Suppressor macrophage treated with lipopolysaccharide for 1 hour (primary cell): ENCODE data around the gene SNPH.

Source experiments
- DNase-seq, 3 donors: peaks; one replicate each; pipeline ENCODE4 v3.0.0-alpha.2; 2020 to 2022

The SNPH gene

GRCh38 chr20:1307571-1307971, 41.5 kb downstream of the SNPH start:
- no peak for DNase-seq

- DNase-seq = no peak
Observed at GRCh38 chr20:1308067-1308701, 42.1 kb downstream of the SNPH start.

- no peak for DNase-seq
Observed at GRCh38 chr20:1308702-1309095, 42.6 kb downstream of the SNPH start.

GRCh38 chr20:1309439-1309847, 43.3 kb downstream of the SNPH start:
- DNase-seq = no peak

GRCh38 chr20:1310071-1310470, 44.0 kb downstream of the SNPH start:
- no peak for DNase-seq

GRCh38 chr20:1310506-1311190, 44.6 kb downstream of the SNPH start:
- DNase-seq = no peak

- no peak for DNase-seq
Observed at GRCh38 chr20:1312308-1312707, 46.2 kb downstream of the SNPH start.

GRCh38 chr20:1312904-1313235, 46.8 kb downstream of the SNPH start:
- DNase-seq = no peak

- peak; percentile 76 to 90 (median 78) for DNase-seq
Observed at GRCh38 chr20:1313236-1313964, 47.3 kb downstream of the SNPH start.

- no peak for DNase-seq
Observed at GRCh38 chr20:1315804-1316203, 49.7 kb downstream of the SNPH start.

- peak in 1 of 3 donors; percentile 14 for DNase-seq
Observed at GRCh38 chr20:1317545-1318255, 51.6 kb downstream of the SNPH start.

GRCh38 chr20:1319051-1319450, 53.0 kb downstream of the SNPH start:
- DNase-seq = no peak

GRCh38 chr20:1319462-1319861, 53.4 kb downstream of the SNPH start:
- DNase-seq = no peak

- DNase-seq = no peak
Observed at GRCh38 chr20:1320016-1320415, 53.9 kb downstream of the SNPH start.

- no peak for DNase-seq
Observed at GRCh38 chr20:1320902-1321653, 55.0 kb downstream of the SNPH start.

- DNase-seq = no peak
Observed at GRCh38 chr20:1321654-1321939, 55.5 kb downstream of the SNPH start.

GRCh38 chr20:1322511-1323245, 56.6 kb downstream of the SNPH start:
- peak; percentile 54 to 63 (median 57) for DNase-seq

- DNase-seq = no peak
Observed at GRCh38 chr20:1323256-1323655, 57.2 kb downstream of the SNPH start.

GRCh38 chr20:1323830-1324597, 57.9 kb downstream of the SNPH start:
- peak in 1 of 3 donors; percentile 14 for DNase-seq

GRCh38 chr20:1324598-1325172, 58.6 kb downstream of the SNPH start:
- peak; percentile 56 to 84 (median 62) for DNase-seq
